Mesendoderm (in vitro differentiated cells): ENCODE measurements around the gene ERC1.

Experiments
- DNase-seq: peaks from one replicate; pipeline ENCODE4 v3.0.0; 2013
- H2AK5ac ChIP-seq: 2 replicates; pipeline ENCODE4 v1.6.1; 2013; ENCODE audit warnings: low read length, inconsistent platforms
- H2BK120ac ChIP-seq: 2 replicates; pipeline ENCODE4 v1.6.1; 2013; ENCODE audit warnings: low read depth, mild to moderate bottlenecking, low read length, moderate library complexity, mixed read lengths
- H2BK15ac ChIP-seq: replicated peaks from 2 replicates; pipeline ENCODE4 v1.6.1; 2013; ENCODE audit warnings: low read depth, mild to moderate bottlenecking, moderate library complexity
- H2BK5ac ChIP-seq: 2 replicates; pipeline ENCODE4 v1.6.1; 2013; ENCODE audit warnings: low read length, inconsistent platforms
- H3K18ac ChIP-seq: 2 replicates; pipeline ENCODE4 v1.6.1; 2013; ENCODE audit warnings: mild to moderate bottlenecking, low read length, mixed read lengths
- H3K23ac ChIP-seq: one replicate; pipeline ENCODE4 v1.6.1; 2013; ENCODE audit warnings: low read length
- H3K27ac ChIP-seq: 2 replicates; pipeline ENCODE4 v1.5.1; 2013; ENCODE audit warnings: low read depth, mild to moderate bottlenecking, inconsistent platforms, low read length, moderate library complexity
- H3K27me3 ChIP-seq: 2 replicates; pipeline ENCODE4 v1.6.1; 2013; ENCODE audit warnings: low read length, control low read depth, mild to moderate bottlenecking, inconsistent platforms; ENCODE audit not compliant: insufficient read depth, poor library complexity
- H3K36me3 ChIP-seq: 2 replicates; pipeline ENCODE4 v1.6.1; 2013; ENCODE audit warnings: low read length, inconsistent platforms; ENCODE audit not compliant: control insufficient read depth, insufficient read depth
- H3K4ac ChIP-seq: one replicate; pipeline ENCODE4 v1.6.1; 2013; ENCODE audit warnings: low read depth, mild to moderate bottlenecking, low read length, moderate library complexity
- H3K4me1 ChIP-seq: 2 replicates; pipeline ENCODE4 v1.6.1; 2013; ENCODE audit warnings: low read depth, low read length, inconsistent platforms; ENCODE audit not compliant: control insufficient read depth
- H3K4me2 ChIP-seq: 2 replicates; pipeline ENCODE4 v1.6.1; 2013; ENCODE audit warnings: low read length
- H3K4me3 ChIP-seq: 2 replicates; pipeline ENCODE4 v1.5.1; 2013; ENCODE audit warnings: mild to moderate bottlenecking, low read length
- H3K56ac ChIP-seq: one replicate; pipeline ENCODE4 v1.6.1; 2013; ENCODE audit warnings: low read length
- H3K79me1 ChIP-seq: 2 replicates; pipeline ENCODE4 v1.6.1; 2013; ENCODE audit warnings: low read length, inconsistent platforms
- H3K79me2 ChIP-seq: 2 replicates; pipeline ENCODE4 v1.6.1; 2013; ENCODE audit warnings: mild to moderate bottlenecking, low read length; ENCODE audit not compliant: control insufficient read depth, insufficient read depth
- H3K9ac ChIP-seq: 2 replicates; pipeline ENCODE4 v1.6.1; 2013; ENCODE audit warnings: low read length, inconsistent platforms
- H4K5ac ChIP-seq: one replicate; pipeline ENCODE4 v1.6.1; 2013; ENCODE audit warnings: low read length
- H4K8ac ChIP-seq: one replicate; pipeline ENCODE4 v1.6.1; 2013; ENCODE audit warnings: low read depth, mild to moderate bottlenecking, control low read depth, low read length, moderate library complexity
- WGBS: extraction: QIAGEN DNeasy Blood & Tissue Kit; methylation state at CpG from one replicate; pipeline ENCODE4 v1.1.7; 2013; ENCODE audit warnings: low lambda C conversion rate, missing lambda C conversion rate; ENCODE audit not compliant: insufficient coverage; ENCODE audit errors: extremely low coverage; 5-methylcytosine and 5-hydroxymethylcytosine counted together

ERC1 gene

GRCh38 chr12:1466481-1467154, 475.6 kb downstream of the ERC1 start:
- no peak overlapping the region for H4K5ac ChIP-seq
- no peak overlapping the region for H3K18ac ChIP-seq
- H2BK120ac ChIP-seq = no peak overlapping the region
- H3K4me3 ChIP-seq = no peak overlapping the region
- no peak overlapping the region for H2BK15ac ChIP-seq
- no peak overlapping the region for H2BK5ac ChIP-seq
- H3K4ac ChIP-seq = no peak overlapping the region
- no peak overlapping the region for H3K23ac ChIP-seq
- H3K79me1 ChIP-seq = no peaks in the 10 kb centered on the region
- no peaks in the 10 kb centered on the region for H3K36me3 ChIP-seq
- no CpG with 5 or more reads among the region's 5 CpGs for WGBS
- no peak overlapping the region for H3K56ac ChIP-seq
- no peak overlapping the region for H3K4me2 ChIP-seq
- no peaks in the 10 kb centered on the region for H3K4me1 ChIP-seq
- no peaks in the 10 kb centered on the region for H3K79me2 ChIP-seq
- H3K27ac ChIP-seq = no peak overlapping the region
- DNase-seq = no peak
- H2AK5ac ChIP-seq = no peak overlapping the region
- no peak overlapping the region for H4K8ac ChIP-seq
- H3K9ac ChIP-seq = no peak overlapping the region
- no peaks in the 10 kb centered on the region for H3K27me3 ChIP-seq

- Histone ChIP-seq H3K23ac (no peak overlapping the region), H3K27ac (no peak overlapping the region), H2BK15ac (no peak overlapping the region), H3K56ac (no peak overlapping the region), H3K4me2 (no peak overlapping the region), H3K79me2 (no peaks in the 10 kb centered on the region), H4K8ac (no peak overlapping the region), H3K4me3 (no peak overlapping the region), H4K5ac (no peak overlapping the region), H3K18ac (no peak overlapping the region), H3K9ac (no peak overlapping the region), H3K27me3 (no peaks in the 10 kb centered on the region), H3K4ac (no peak overlapping the region), H2AK5ac (no peak overlapping the region), H2BK5ac (no peak overlapping the region), H3K79me1 (no peaks in the 10 kb centered on the region), H3K4me1 (no peaks in the 10 kb centered on the region), H2BK120ac (no peak overlapping the region), H3K36me3 (no peaks in the 10 kb centered on the region)
- no peak for DNase-seq
- WGBS = no CpG with 5 or more reads among the region's 11 CpGs
These were observed 476.7 kb downstream of the ERC1 start for GRCh38 chr12:1467710-1468109.

- H3K23ac ChIP-seq = no peak overlapping the region
- H3K79me1 ChIP-seq = no peaks in the 10 kb centered on the region
- H3K36me3 ChIP-seq = no peaks in the 10 kb centered on the region
- H3K4me1 ChIP-seq = no peaks in the 10 kb centered on the region
- no CpG with 5 or more reads among the region's 6 CpGs for WGBS
- DNase-seq = no peak
- H3K4me3 ChIP-seq = no peak overlapping the region
- H3K79me2 ChIP-seq = no peaks in the 10 kb centered on the region
- H3K4me2 ChIP-seq = no peak overlapping the region
- H2BK120ac ChIP-seq = no peak overlapping the region
- H4K5ac ChIP-seq = no peak overlapping the region
- H3K9ac ChIP-seq = no peak overlapping the region
- no peaks in the 10 kb centered on the region for H3K27me3 ChIP-seq
- no peak overlapping the region for H3K27ac ChIP-seq
- H3K18ac ChIP-seq = no peak overlapping the region
- no peak overlapping the region for H3K56ac ChIP-seq
- no peak overlapping the region for H2BK15ac ChIP-seq
- no peak overlapping the region for H4K8ac ChIP-seq
- no peak overlapping the region for H2BK5ac ChIP-seq
- H3K4ac ChIP-seq = no peak overlapping the region
- no peak overlapping the region for H2AK5ac ChIP-seq
These were observed 478.0 kb downstream of the ERC1 start for GRCh38 chr12:1469070-1469469.

GRCh38 chr12:1470051-1470450, 479.0 kb downstream of the ERC1 start:
- Histone ChIP-seq H4K5ac (no peak overlapping the region), H3K4me3 (no peak overlapping the region), H2BK120ac (no peak overlapping the region), H2AK5ac (no peak overlapping the region), H3K9ac (no peak overlapping the region), H3K18ac (no peak overlapping the region), H3K23ac (no peak overlapping the region), H2BK5ac (no peak overlapping the region), H3K27me3 (no peaks in the 10 kb centered on the region), H3K79me1 (no peaks in the 10 kb centered on the region), H3K4me2 (no peak overlapping the region), H3K79me2 (no peaks in the 10 kb centered on the region), H4K8ac (no peak overlapping the region), H2BK15ac (no peak overlapping the region), H3K4ac (no peak overlapping the region), H3K56ac (no peak overlapping the region), H3K36me3 (no peaks in the 10 kb centered on the region), H3K27ac (no peak overlapping the region), H3K4me1 (no peaks in the 10 kb centered on the region)
- no peak for DNase-seq
- WGBS = no CpG with 5 or more reads among the region's 5 CpGs

GRCh38 chr12:1471224-1471623, 480.2 kb downstream of the ERC1 start:
- Histone ChIP-seq H2BK120ac (no peak overlapping the region), H3K79me1 (no peaks in the 10 kb centered on the region), H3K18ac (no peak overlapping the region), H3K4me3 (no peak overlapping the region), H3K56ac (no peak overlapping the region), H3K23ac (no peak overlapping the region), H3K9ac (no peak overlapping the region), H2BK15ac (no peak overlapping the region), H3K4me1 (no peaks in the 10 kb centered on the region), H3K4ac (no peak overlapping the region), H4K8ac (no peak overlapping the region), H3K36me3 (no peaks in the 10 kb centered on the region), H4K5ac (no peak overlapping the region), H3K79me2 (no peaks in the 10 kb centered on the region), H3K27ac (no peak overlapping the region), H2BK5ac (no peak overlapping the region), H3K27me3 (no peaks in the 10 kb centered on the region), H3K4me2 (no peak overlapping the region), H2AK5ac (no peak overlapping the region)
- no peak for DNase-seq
- no CpG with 5 or more reads among the region's 6 CpGs for WGBS

GRCh38 chr12:1473418-1473817, 482.4 kb downstream of the ERC1 start:
- no peak overlapping the region for H2BK5ac ChIP-seq
- H2BK15ac ChIP-seq = no peak overlapping the region
- no peaks in the 10 kb centered on the region for H3K36me3 ChIP-seq
- no peaks in the 10 kb centered on the region for H3K79me2 ChIP-seq
- H2BK120ac ChIP-seq = no peak overlapping the region
- no peak overlapping the region for H4K8ac ChIP-seq
- no CpG with 5 or more reads among the region's 7 CpGs for WGBS
- no peak overlapping the region for H2AK5ac ChIP-seq
- DNase-seq = no peak
- H3K23ac ChIP-seq = no peak overlapping the region
- no peaks in the 10 kb centered on the region for H3K79me1 ChIP-seq
- no peak overlapping the region for H3K4ac ChIP-seq
- H3K4me2 ChIP-seq = no peak overlapping the region
- no peaks in the 10 kb centered on the region for H3K27me3 ChIP-seq
- no peak overlapping the region for H3K27ac ChIP-seq
- no peaks in the 10 kb centered on the region for H3K4me1 ChIP-seq
- H4K5ac ChIP-seq = no peak overlapping the region
- H3K56ac ChIP-seq = no peak overlapping the region
- no peak overlapping the region for H3K18ac ChIP-seq
- no peak overlapping the region for H3K4me3 ChIP-seq
- H3K9ac ChIP-seq = no peak overlapping the region
